NB4 (cell line): Measurements from ENCODE around the gene STK10.

Experiments
- DNase-seq: peaks from one replicate; pipeline ENCODE4 v3.0.0; 2010; ENCODE audit warnings: low read depth
- H3K4me3 ChIP-seq: one replicate; pipeline ENCODE4 v1.5.1; 2011; ENCODE audit warnings: mild to moderate bottlenecking, low read depth, low read length, moderate library complexity
- CTCF ChIP-seq: IDR thresholded peaks from one replicate; pipeline ENCODE4 v1.5.1; 2012; ENCODE audit warnings: low read depth, low read length
- MAX ChIP-seq: IDR thresholded peaks from 2 replicates; pipeline ENCODE4 v1.6.1; 2011; ENCODE audit warnings: low read depth, low read length
- MYC ChIP-seq: IDR thresholded peaks from 2 replicates; pipeline ENCODE4 v1.6.1; 2011; ENCODE audit warnings: low read depth, low read length
- POLR2A ChIP-seq: IDR thresholded peaks from 2 replicates; pipeline ENCODE4 v1.6.1; 2011; ENCODE audit warnings: mild to moderate bottlenecking; ENCODE audit not compliant: insufficient read length; ENCODE audit errors: extremely low read depth

The STK10 gene

DNA sequence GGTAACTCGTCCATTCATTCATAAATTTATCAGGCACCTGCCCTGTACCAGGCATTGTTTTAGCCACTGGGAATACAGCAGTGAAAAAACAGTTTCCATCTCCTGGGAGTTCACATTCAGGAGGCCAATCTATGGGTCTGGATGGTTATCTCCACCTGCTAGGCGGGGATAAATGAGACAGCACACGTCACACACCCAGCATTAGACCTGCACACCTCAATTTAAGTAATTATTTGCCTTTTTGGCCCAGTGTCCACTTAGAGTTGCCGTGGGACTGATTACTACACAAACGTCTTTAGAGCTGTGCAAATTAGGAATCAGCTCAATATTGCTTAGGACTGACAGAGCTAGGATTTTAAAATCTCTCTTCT lies 46.1 kb downstream of the STK10 start:
- TF ChIP-seq MAX (no peak), MYC (no peak), POLR2A (no peak), CTCF (no peak)
- no peak for DNase-seq
- no peak overlapping the region for H3K4me3 ChIP-seq

DNA sequence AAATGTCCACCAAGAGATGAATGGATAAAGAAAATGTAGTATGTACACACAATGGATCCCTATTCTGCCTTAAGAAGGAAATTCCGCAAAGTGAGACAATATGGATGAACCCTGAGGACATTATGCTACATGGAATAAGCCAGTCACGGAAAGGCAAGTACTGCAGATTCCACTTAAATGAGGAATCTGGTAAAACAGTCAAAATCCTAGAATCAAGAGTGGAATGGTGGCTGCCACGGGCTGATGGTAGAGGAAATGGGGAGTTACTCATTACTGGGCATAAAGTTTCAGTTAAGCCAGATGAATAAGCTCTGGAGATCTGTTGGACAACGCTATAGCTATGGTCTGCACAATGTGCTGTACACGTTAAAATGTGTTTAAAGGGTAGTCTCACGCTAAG lies 47.2 kb downstream of the STK10 start:
- no peak overlapping the region for H3K4me3 ChIP-seq
- DNase-seq: no peak
- TF ChIP-seq POLR2A: no peak
- TF ChIP-seq CTCF: no peak
- TF ChIP-seq MAX: no peak
- no peak for TF ChIP-seq MYC

- H3K4me3 ChIP-seq: no peak overlapping the region
- no peak for TF ChIP-seq POLR2A
- TF ChIP-seq MAX: no peak
- no peak for TF ChIP-seq CTCF
- no peak for TF ChIP-seq MYC
- DNase-seq: no peak
Measured at GRCh38 chr5:172140120-172140519, 47.9 kb downstream of the STK10 start.

DNA sequence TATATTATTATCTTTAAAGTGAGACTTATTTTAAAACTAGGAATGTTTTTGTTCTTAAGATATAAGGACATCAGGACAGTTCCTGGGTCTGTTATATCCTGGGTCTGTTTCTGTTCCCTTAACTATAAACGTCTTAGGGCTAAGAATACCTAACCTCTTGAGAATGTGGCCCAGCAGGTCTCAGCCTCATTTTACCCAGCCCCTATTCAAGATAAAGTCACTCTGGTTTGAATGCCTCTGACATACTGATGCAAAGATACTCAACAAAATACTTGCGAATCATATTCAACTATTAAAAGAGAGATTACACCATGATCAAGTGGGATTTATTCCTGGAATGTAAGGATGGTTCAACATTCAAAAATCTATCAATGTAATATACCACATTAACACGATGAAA lies 51.0 kb downstream of the STK10 start:
- TF ChIP-seq POLR2A: no peak
- no peak for DNase-seq
- no peak overlapping the region for H3K4me3 ChIP-seq

GRCh38 chr5:172133359-172134029 lies 54.5 kb downstream of the STK10 start:
- no peak for TF ChIP-seq CTCF
- peak; percentile 91 for TF ChIP-seq MAX
- peak; percentile 90 for TF ChIP-seq MYC
- no peak for TF ChIP-seq POLR2A
- peak; percentile 95 for DNase-seq

DNA sequence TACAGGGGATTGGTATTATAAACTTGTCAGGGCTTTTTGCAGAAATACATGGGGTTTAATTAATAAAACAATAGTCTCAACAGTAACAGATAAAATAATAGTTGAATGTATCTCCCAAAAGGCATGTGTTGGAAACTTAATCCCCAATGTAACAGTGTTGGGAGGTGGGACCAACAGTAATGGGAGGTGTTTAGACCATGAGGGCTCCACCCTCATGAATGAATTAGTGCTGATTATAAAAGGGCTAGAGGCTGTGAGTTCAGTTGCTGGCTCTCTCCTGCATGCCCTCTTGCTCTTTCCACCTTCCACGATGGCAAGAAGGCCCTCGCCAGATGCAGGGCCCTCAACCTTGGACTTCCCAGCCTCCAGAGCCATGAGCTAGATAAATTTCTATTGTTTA lies 56.3 kb downstream of the STK10 start:
- TF ChIP-seq MAX (no peak), MYC (no peak), CTCF (no peak), POLR2A (no peak)
- DNase-seq: no peak
- no peak overlapping the region for H3K4me3 ChIP-seq

More at GRCh38 chr5:172133359-172134029, 54.5 kb downstream of the STK10 start:
- no peak overlapping the region for H3K4me3 ChIP-seq
